Caki2 (cell line): ENCODE data around the gene NRG3. TPM values are rescaled to one million over a fixed set of nuclear protein-coding genes. Genes with fewer than 3 reads are reported as not detected.

Experiments
- DNase-seq: peaks from one replicate; pipeline ENCODE4 v3.0.0-alpha.2; 2015; ENCODE audit warnings: low read depth
- in situ Hi-C: cut with HindIII; loops from 2 replicates; pipeline ENCODE4 v1.10.0; 2016; ENCODE audit warnings: low sequenced_read_pairs, low pct_unique_long_range_greater_than_20kb, mixed read lengths
- total RNA-seq: library from RNA; depleted of rRNA; stranded (reverse); fragments of >200 nt; shearing (Covaris generic); gene quantifications from 2 replicates; pipeline ENCODE4 v1.2.3, GENCODE V29; 2014; ENCODE audit warnings: low replicate concordance

The NRG3 gene
- total RNA-seq, 1 experiment from 2014 or later = 0.95 TPM

DNA sequence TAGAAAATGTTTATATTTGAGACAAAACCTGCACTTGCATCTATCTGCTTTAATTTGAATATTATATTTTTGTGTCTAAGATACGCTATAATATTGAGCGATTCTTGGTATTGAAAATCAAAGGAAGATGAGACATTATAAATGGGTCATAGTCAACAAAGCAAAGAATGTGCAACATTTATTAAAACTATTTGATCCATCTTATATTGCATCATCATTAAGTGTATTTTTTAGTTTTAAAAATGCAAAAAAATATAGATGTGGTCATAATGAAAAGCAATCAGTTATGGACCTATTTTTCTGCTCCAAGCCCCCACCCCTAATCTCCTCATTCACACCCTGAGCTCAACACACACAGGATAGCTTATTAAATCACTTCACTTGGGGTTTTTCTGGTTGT is 847.3 kb downstream of the NRG3 start:
- DNase-seq = no peak
- in situ Hi-C loops = no loop called here

DNA sequence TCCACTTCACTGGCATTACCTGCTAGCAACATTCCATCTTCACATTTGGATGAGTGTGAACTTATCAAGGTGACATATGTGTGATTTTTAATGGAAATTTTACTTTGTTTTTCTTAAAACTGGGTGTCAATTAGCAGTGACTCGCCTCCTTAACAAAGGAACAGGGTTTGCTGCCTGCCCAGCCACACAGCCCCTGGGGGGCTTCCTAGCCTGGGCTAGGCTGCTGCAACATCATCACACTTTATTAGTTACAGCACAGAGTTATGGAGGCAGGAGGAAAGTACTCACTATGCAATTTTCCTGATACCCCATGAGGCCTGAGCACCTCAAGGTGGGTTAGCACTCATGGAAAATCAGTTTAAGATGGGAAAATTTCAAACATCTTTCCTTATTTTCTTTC is 861.3 kb downstream of the NRG3 start:
- no peak for DNase-seq
- in situ Hi-C loops = no loop called here

DNA sequence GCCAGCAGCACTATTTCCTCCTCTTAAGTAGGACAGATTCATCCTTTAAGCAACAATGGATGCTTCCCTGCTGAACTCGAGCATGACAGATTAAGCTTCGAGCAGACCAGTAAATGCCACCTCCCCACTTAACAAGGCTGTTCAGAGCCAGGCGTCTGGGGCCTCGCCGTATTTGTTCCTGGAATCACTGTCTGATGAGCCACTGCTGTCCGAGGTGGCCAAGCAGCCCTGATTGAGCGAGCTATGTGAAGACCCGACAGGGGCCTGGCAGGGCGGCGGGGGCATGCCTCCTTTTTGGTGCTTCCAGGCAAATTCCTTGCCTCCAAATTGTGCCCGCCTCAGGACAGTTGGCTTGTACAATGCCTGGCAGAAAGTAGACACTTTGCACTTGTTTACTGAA is 862.6 kb downstream of the NRG3 start:
- in situ Hi-C loops = no loop called here
- no peak for DNase-seq

DNA sequence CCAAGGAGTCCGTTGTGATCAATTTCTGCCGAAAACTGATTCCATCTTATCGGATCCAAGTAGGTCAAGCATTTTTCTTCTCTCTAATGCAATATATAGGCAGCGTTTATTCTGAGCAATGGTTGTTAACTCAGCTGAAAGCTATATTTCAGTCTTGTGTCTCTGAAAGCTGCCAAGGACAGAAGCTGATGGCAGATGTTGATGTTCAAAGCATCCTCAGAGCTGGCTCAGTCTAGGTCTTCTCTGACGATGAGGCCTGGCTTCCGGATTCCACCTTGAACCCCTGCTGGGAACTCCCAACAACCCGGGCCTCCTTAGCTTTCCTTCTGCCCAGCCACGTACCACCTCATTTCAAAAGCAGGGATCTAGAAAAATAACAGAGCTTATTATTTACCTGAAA is 863.6 kb downstream of the NRG3 start:
- DNase-seq = no peak
- in situ Hi-C loops = no loop called here

DNA sequence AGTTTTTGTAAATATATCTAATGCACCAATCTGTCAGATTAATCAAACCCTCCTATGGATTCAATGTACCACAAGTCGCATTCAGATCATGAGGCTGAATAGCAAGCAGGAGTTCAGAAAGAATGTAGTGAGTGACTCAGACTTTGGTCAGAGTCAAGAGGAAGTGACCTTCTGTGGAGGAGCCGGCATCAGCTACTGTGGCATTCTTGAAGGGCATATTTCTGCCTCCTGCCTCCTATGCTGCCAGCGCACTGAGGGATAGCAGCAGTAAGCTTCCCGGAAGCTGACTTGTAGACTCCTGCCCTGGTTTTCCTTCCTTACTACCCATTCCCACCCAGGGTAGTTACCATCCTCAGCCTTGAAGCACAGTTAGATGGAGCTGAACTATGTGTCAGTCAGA is 867.5 kb downstream of the NRG3 start:
- DNase-seq = peak; percentile 42
- in situ Hi-C loops = no loop called here

DNA sequence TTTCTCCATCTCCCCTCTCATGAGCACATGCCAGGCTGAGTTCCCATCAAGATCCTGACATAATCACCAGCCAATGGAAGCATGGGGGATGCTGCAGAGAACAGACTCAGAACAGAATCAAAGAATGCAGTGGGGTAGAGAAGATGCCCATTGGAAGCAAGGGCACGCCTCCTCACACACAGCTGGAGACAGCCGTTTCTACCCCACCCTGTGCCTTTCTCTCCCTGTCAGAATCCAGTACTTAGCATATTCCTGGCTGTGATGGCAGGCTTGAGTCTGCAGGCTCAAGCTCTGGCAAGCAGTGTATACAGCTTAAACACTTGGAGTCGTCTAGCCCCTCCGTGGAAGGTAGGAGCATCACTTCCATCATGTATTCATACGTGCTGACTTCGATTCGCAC is 867.9 kb downstream of the NRG3 start:
- no peak for DNase-seq

DNA sequence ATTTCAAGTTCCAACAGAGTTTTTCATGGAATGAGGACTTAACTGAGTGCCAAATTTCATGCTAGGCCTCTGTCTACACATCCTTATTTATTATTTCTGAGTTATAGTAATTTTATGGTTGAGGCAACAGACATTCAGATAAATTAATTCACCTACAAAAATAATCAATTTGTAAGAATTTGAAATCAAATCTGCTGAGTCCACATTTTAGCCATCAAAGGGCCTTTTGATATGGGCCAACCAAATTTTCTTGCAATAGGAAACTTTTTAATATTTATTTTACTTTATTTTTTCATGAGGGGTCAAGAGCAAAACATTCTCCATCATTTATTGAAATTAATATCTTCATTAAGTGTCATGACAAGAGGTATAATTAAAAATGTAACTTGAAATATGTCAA is 875.5 kb downstream of the NRG3 start:
- in situ Hi-C loops = no loop called here
- DNase-seq = no peak

More for the DNA sequence above, 867.9 kb downstream of the NRG3 start:
- in situ Hi-C loops = no loop called here

DNA sequence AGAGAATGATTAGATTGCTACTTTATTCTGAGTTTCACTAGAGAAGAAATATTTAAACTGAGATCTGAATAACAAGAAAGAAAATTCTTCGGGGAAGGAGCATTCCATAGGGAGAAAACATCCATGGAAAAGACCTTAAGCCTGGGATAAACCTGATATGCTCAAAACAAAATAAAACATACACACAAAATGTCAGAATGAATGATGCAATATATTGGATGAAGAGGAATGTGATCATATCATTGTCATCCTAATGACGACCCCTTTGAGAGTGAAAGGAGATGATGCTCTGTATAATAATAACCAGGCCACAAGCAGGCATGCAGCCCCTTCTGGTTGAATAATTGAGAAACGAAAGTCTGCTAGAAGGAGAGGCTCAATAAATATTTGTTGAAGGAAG is 882.4 kb downstream of the NRG3 start:
- in situ Hi-C loops = no loop called here
- no peak for DNase-seq

DNA sequence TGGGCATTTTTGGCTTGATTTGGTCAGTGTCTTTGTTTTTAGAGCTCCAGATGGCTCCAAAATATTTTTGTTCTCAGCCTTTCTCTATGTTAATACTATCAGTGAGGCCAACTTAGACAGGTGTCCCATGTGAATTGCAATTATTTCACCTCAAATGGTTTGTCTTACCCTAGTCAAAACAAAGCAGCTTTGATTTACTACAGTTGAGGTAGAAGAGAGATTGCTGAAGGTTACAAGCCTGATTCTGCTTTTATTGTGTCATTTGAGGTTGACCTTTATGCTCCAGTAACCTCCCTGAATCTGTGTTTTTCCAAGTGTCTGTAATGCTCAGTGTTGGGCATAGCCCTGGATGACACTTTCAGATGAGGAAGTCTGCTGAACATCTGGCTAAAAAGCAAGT is 882.9 kb downstream of the NRG3 start:
- in situ Hi-C loops = no loop called here
- DNase-seq = peak; percentile 49

DNA sequence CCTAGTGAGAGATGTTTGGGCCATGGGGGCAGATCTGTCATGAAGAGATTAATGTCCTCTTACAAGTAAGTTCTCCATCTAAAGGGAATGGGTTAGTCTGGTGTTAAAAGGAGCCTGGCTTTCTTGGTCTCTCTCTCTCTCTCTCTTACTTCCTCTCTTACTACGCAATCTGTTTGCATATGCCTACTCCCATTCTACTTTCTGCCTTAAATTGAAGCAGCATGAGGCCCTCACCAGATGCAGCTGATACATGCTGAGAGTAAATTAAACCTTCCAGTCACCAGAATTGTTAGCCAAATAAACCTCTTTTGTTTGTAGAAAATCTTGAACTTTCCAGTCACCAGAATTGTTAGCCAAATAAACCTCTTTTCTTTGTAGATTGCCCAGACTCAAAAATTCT is 884.1 kb downstream of the NRG3 start:
- in situ Hi-C loops = no loop called here
- DNase-seq = no peak

DNA sequence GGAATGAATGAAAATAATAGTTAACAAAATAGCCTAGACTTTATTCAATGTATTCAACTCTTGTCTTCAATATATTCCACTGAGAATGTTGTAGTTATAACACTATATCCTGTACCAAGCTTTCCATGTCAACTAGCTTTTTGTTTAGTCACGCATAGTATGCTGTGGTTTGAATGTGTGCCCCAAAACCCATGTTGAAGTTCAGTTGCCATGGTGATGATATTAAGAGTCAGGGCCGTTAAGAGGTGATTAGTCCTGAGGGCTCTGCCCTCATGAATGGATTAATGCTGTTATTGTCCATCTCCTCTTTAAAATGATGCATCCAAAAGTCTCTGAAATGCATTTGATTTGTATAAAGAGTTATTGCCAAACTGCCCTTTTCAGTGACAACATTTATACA is 887.6 kb downstream of the NRG3 start:
- no peak for DNase-seq
- in situ Hi-C loops = no loop called here

DNA sequence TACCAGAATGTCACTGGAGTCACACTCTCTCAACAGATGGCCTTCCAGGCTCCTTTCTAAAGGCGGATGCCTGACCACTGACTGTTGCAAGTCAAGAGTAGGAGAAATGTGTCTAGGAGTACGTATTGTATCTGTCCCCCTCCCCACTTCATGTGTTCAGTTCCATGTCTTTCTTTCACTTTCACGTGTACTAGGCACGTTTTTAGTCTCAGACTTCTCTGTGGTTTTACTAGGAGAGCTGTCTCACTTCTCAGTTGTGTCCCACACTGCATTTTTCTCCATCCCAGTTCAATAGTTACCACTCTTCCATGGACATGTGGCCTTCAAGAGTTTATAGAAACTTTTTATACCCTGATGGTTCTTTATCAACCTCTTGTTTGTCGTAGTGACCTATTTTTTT is 893.0 kb downstream of the NRG3 start:
- in situ Hi-C loops = no loop called here
- DNase-seq = no peak

DNA sequence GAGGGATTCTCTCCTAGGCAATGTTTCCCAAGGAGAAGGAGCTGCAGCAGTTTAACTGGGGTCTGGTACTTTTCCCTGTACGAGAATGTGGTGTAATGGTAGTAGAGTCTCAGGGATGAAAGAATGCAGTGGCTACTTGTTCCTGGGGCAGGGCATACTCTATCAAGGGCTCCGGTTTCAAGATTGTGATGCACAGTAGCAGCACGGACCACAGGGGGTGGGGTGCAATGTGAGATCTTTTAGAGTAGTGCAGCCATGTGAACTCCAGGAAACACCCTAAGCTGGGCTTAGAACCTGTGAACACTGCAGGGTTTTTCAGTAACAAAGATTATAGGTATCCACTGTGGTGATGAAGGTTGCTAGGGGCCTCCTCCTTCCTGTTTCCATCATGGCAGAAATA is 903.9 kb downstream of the NRG3 start:
- in situ Hi-C loops = no loop called here
- DNase-seq = no peak

DNA sequence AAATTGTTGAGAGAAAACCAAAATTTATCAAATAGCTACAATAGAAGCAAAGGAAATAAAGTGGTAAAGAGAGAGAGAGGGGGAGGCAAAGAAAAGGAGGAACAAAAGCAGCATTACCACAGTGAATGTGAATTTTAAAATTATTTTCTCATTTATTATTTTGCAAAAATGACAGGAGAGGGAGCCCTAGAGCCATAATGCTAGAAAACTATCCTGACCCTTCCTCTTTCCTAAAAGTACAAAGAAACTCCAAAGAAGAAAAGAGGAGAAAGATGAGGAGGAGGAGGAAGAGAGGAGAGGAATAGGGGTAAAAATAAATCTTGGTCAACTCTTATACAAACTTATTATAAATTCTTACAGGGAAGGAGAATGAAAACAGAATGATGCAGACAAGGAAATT is 921.5 kb downstream of the NRG3 start:
- in situ Hi-C loops = no loop called here
- no peak for DNase-seq

DNA sequence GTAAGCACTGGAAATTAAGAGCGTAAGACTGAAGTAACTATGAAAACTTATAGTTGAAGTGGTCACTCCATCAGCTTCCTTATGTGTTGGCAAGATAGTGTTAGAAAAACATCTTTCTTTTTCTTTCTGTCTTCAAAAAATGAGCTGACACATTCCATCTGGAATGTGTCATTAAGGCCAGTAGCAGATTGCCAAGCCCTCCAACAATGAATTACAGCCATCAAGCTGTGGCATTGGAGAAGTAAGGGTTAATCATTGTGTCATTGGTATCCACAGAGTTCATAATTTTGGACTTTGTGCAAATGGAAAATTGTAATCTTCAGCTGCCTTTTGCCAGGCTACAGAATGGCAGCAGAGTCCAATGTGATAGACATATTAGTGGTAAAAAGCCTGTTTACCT is 926.3 kb downstream of the NRG3 start:
- in situ Hi-C loops = no loop called here
- DNase-seq = no peak

DNA sequence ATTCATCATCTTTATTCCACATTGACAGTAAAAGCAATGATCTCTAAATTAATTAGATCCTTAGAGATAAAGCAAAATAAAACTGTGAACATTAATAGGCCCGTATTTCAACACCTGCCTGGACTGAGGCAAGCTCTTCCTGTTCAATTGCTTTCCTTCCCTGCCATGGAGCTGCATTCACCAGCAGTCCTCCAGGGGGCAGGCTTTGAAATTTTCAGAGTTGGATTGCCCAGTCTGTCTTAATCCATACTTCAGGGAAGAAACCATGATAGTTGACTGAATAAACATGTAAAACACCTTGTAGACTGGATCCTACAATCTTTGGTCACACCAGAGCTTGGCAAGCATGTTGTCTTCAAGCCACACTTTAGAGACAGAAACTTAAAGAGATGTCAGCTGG is 936.6 kb downstream of the NRG3 start:
- in situ Hi-C loops = no loop called here
- DNase-seq = peak; percentile 14

DNA sequence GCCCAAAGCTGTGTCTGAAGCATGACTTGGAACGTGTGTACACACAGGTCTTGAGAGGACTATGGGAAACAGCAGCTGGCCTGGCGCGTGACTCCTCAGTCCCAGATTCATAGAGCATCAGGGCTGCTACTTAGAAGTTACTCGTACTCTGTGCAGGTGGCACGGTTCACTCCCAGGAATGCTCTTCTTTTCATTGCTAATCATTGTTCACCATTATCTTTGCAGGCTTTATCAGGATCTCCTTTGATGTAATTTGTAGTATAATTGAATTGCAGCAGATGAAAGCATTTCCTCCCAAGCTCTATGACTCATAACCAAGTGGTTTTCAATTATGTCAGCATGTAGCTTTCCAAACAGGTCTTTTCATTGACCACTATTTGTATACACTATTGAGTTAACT is 938.9 kb downstream of the NRG3 start:
- no peak for DNase-seq
- in situ Hi-C loops = no loop called here

DNA sequence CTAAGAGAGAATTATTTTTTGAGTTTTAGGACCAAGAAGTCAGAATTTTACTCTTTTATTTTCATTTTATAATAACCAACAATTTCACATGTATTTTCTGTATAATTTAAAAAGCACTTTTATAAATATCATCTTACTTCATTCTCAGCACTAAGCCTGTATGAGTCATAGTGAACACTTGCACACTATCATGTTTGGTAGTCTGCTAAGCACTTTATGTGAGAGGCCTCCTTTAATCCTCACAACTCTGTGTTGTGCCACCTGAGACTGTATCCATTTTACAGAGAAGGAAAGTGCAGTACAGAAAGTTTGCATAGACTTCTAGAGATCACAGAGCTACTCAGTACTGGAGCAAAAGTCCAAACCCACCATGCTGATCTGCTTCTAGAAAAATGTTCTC is 939.6 kb downstream of the NRG3 start:
- no peak for DNase-seq
- in situ Hi-C loops = no loop called here

DNA sequence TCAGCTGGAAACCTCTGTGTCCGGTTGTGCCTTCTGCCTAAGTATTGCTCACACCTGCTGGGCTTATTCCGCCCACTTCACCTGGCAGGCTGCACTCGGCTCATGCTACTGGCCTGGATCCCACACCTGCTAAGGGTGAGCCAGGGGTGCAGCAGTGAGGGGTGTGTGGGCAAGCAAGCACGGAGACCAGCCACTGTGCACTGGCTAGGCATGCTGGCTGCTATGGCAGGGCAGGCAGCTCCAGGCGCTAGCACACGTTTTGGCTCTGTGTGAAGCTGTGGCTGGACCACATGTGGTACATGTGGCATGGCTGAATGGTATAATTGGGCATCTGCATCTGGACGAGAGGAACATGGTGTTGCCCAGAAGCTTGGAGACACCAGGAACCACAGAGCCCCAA is 940.7 kb downstream of the NRG3 start:
- in situ Hi-C loops = no loop called here
- no peak for DNase-seq

DNA sequence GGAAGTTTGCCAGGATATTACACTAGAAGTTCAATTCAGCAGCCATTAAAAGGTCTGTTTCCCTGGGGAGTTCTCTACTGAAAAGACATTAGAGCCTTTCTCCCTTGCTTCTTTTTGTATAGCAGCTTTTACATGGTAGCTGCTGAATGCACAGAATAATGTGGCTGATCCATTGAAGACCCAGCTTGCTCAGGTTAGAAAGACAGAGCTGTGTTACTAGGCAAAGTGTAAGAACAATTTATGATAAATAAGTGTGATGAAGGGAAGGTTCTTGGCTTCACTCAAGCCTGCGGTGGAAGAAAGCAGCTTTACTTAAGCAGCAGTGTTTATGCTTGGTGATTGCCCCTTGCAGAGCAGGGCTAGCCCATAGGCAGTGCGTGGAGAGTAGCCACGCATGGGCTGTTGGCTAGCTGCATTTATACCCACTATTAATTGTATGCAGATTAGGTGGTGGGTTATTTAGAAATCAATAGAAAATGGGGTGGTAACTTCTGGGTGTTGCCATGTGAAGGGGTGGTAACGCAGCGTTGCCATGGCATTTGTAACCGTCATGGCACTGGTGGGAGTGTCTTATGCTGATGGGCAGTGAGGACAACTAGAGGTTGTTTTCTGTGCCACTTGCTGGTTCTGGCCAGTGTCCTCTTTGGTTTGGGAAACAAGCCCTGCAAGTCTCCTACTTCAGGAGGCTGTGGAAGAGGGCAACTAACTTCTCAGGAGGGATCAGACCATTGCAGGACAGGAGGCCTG is 942.9 kb downstream of the NRG3 start:
- DNase-seq = no peak
- in situ Hi-C loops = no loop called here

DNA sequence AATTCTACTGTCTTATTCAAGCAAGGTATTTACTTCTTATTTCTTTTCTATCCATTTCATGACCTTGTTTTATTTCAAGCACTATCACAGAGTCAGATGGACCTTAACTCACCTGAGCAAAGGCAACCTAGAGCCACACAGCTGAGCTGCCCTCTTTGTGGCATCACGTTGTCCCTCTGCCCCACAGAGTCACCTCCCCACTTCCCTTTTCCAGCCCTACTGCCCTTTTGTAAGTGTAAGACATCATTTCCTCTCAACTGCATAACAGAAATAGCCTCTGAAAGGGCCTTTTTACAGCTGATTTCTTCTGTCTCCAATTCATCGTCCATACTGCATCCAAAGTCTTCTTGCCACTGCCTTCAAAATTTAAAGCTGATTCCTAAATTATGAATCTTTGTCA is 946.0 kb downstream of the NRG3 start:
- in situ Hi-C loops = no loop called here
- DNase-seq = no peak
